Immature natural killer cell (primary cell): ENCODE data around the gene GSG1L. TPM values are rescaled to one million over a fixed set of nuclear protein-coding genes. Genes with fewer than 3 reads are reported as not detected.

Source experiments
- DNase-seq, 3 donors: peaks; one replicate each; pipeline ENCODE4 v3.0.0; 2022; ENCODE audit warnings: mixed read lengths in 1 of 3
- H3K27ac Mint-ChIP-seq, 6 donors: one replicate each; pipeline ENCODE4 v1.8.0; 2020; ENCODE audit warnings: mixed read lengths in 6 of 6, mild to moderate bottlenecking in 5 of 6, inconsistent platforms in 4 of 6, moderate library complexity in 3 of 6
- H3K27me3 Mint-ChIP-seq, 3 donors: one replicate each; pipeline ENCODE4 v1.8.0; 2020 to 2021; ENCODE audit warnings: low read depth in 3 of 3, mild to moderate bottlenecking in 3 of 3, mixed read lengths in 3 of 3, moderate library complexity in 3 of 3, inconsistent platforms in 1 of 3
- H3K36me3 Mint-ChIP-seq, 3 donors: one replicate each; pipeline ENCODE4 v1.8.0; 2020; ENCODE audit warnings: mixed read lengths in 3 of 3, inconsistent platforms in 2 of 3, mild to moderate bottlenecking in 2 of 3
- H3K4me1 Mint-ChIP-seq, 2 donors: one replicate each; pipeline ENCODE4 v1.8.0; 2020; ENCODE audit warnings: inconsistent platforms in 2 of 2, mild to moderate bottlenecking in 2 of 2, mixed read lengths in 2 of 2, moderate library complexity in 1 of 2
- H3K4me3 Mint-ChIP-seq, 5 donors: one replicate each; pipeline ENCODE4 v1.8.0; 2020; ENCODE audit warnings: mild to moderate bottlenecking in 5 of 5, mixed read lengths in 5 of 5, inconsistent platforms in 3 of 5, moderate library complexity in 3 of 5
- H3K9me3 Mint-ChIP-seq, 6 donors: one replicate each; pipeline ENCODE4 v1.8.0; 2020; ENCODE audit warnings: mild to moderate bottlenecking in 6 of 6, mixed read lengths in 6 of 6, inconsistent platforms in 4 of 6, moderate library complexity in 3 of 6
- polyA plus RNA-seq, 3 donors: library from polyadenylated mRNA; unstranded; fragments of 300-500 nt; fragmentation: Illumina TruSeq; gene quantifications; one replicate each; pipeline ENCODE4 v1.2.3, GENCODE V29; 2021

GSG1L gene
- polyA plus RNA-seq, 3 donors from 2014 or later = not detected

DNA sequence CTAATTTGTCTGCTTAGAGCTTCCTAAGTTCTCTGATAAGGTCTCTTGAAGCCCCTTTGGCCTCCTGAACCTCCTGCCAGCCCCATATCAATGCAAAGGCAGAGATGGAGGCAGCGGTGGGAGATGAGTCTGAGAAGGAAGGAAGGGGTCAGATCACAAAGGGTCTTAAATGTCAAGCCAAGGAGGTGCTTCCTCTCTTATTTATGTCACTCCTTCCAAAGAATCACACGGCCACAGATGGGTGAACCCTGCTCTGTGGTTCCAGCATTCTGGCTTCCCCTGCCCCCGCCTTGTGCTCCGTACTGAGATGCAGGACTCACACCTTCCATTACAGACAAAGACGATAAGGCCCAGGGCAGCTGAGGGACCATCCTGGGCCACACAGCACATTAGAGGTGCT is 96.3 kb downstream of the GSG1L start:
- Mint-ChIP-seq H3K27me3 (peaks cover 4 to 11% (median 5%) of the 10 kb centered on the region in 3 donors), H3K9me3 (no peaks in the 10 kb centered on the region), H3K4me3 (no peak overlapping the region), H3K36me3 (no peaks in the 10 kb centered on the region), H3K27ac (no peak overlapping the region), H3K4me1 (no peaks in the 10 kb centered on the region)
- DNase-seq = no peak

DNA sequence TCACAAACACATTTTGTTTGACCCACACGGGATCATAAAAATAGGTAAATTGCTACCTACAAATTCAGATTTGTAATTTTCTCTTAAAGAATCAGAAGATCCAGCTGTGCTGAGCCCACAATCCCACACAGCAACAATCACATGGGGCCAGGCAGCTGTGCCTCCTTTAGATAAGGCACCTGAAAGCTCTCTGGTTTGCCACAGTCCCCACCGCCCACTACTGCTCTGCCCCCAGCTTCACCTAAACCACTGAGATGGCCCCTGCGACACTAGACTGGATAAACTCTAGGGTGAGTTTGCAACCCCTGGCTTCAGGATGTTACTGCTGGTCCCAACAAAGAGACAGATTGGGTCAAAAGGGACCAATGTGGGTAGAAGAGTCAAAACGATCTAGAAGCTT is 96.8 kb downstream of the GSG1L start:
- DNase-seq = no peak
- Mint-ChIP-seq H3K36me3 (no peaks in the 10 kb centered on the region), H3K4me1 (no peaks in the 10 kb centered on the region), H3K27me3 (peaks cover 4 to 11% (median 5%) of the 10 kb centered on the region in 3 donors), H3K27ac (no peak overlapping the region), H3K4me3 (no peak overlapping the region), H3K9me3 (no peaks in the 10 kb centered on the region)

DNA sequence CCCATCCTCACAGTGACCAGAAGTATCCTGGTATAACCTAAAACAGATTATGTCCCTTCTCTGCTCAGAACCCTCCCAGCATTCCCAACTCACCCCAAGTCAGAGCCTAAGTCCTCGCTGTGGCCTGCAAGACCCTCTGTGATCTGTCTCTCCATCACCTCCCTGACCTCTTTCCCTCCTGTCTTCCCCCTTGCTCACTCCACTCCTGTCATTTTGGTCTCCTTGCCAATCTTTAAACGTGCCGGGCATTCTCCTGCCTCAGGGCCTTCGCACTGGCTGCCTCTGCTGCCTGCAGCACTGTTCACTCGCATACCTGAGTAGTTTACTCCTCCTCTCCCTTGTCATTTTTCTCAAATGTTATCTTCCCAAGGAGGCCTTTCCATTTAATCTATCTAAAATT is 97.7 kb downstream of the GSG1L start:
- Mint-ChIP-seq H3K27me3 (peaks cover 4 to 10% (median 5%) of the 10 kb centered on the region in 3 donors), H3K4me1 (no peaks in the 10 kb centered on the region), H3K27ac (no peak overlapping the region), H3K4me3 (no peak overlapping the region), H3K36me3 (no peaks in the 10 kb centered on the region), H3K9me3 (no peaks in the 10 kb centered on the region)
- no peak for DNase-seq

DNA sequence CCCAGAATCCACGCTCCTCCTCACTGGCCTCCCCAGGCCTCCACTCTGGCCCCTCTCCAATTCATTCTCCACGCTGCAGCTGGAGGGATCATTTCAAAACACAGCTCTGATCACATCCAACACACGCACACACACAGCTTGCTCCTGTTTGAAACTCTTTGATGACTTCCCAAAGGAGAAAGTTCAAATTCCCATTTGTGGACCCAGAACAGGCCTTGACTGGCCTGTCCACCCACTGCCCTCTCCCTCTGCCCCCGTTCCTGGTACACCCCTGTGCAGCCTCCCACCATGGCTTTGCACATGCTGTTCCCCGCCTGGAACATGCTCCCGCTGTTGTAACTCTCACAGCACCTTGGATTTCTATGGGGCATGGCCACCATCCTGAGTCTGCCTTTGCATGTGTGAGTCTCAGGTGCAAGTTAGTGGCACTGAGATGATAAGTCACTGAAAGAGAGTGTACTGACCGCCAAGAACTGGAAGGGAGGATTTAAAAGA is 100.0 kb downstream of the GSG1L start:
- no peaks in the 10 kb centered on the region for H3K9me3 Mint-ChIP-seq
- peaks cover 4 to 8% (median 5%) of the 10 kb centered on the region in 3 donors for H3K27me3 Mint-ChIP-seq
- no peak overlapping the region for H3K4me3 Mint-ChIP-seq
- no peak overlapping the region for H3K27ac Mint-ChIP-seq
- no peaks in the 10 kb centered on the region for H3K4me1 Mint-ChIP-seq
- H3K36me3 Mint-ChIP-seq = no peaks in the 10 kb centered on the region
- DNase-seq = no peak

DNA sequence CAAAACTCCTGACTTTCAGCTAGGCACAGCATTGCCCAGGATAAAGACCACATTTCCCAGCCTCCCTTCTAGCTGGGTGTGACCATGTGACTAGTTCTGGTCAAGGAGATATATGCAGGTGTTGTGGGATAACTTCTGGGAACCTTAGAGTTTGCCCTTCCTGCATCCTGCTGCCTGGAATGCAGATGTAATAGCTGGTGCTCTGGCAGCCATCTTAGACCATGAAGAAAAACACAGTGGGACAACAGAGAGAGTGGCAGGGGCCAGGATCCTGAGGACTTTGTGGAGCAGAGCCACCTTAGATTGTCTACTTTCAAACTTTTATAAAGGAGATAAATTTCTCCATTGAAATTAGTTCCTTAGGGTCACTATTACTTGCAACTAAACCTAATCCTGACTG is 101.3 kb downstream of the GSG1L start:
- no peaks in the 10 kb centered on the region for H3K4me1 Mint-ChIP-seq
- no peaks in the 10 kb centered on the region for H3K36me3 Mint-ChIP-seq
- H3K9me3 Mint-ChIP-seq = peaks cover 0 to 5% (median 0%) of the 10 kb centered on the region in 6 donors
- no peak for DNase-seq
- H3K27ac Mint-ChIP-seq = no peak overlapping the region
- H3K27me3 Mint-ChIP-seq = peaks cover 5 to 8% (median 6%) of the 10 kb centered on the region in 3 donors
- no peak overlapping the region for H3K4me3 Mint-ChIP-seq

DNA sequence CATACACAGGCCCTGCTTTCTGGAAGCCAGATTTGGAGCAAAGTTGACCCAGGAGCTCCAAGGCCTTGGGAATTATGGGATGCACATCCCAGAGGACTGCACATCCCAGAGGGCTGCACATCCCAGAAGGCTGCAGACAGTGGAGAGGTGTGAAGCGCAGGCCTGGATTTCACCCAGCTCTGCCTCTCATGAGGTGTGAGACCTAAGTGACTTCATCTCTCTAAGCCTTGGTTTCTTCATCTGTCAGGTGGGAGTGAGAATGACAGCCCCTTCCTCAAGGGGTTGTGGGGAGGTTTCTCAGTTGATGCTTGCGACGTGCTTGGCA is 102.3 kb downstream of the GSG1L start:
- peaks cover 0 to 10% (median 0%) of the 10 kb centered on the region in 6 donors for H3K9me3 Mint-ChIP-seq
- H3K27me3 Mint-ChIP-seq = peaks cover 5 to 8% (median 5%) of the 10 kb centered on the region in 3 donors
- H3K4me3 Mint-ChIP-seq = no peak overlapping the region
- H3K4me1 Mint-ChIP-seq = no peaks in the 10 kb centered on the region
- no peaks in the 10 kb centered on the region for H3K36me3 Mint-ChIP-seq
- no peak overlapping the region for H3K27ac Mint-ChIP-seq
- DNase-seq = no peak

DNA sequence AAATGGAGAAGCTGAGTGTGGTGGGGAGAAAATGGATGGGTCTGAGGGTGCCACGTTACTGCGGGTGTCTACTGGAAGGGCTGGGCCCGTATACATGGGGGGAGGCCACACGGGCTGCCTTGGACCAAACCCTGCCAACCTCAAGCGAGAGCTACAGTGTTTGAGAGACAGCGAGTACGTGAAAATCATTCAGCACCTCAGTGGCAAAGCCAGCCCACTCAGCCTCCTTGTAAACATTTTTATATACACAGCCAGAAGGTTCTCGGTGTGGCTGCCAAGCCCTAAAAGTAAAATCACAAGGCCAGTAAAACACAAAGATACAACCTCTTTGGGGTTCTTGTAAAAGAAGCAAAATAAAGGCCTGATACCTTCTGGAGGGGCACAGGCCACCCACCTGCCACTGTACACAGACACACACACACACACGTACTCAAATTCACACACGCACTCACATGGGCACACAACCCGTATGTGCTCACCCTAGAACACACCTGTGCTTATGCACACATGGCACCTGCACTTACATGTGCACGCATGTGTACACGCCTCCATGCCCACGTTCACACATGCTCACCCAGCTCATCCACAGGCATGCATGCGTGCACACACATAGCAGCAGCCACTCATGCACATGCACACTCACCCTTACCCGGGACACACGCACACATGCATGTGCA is 102.8 kb downstream of the GSG1L start:
- H3K27ac Mint-ChIP-seq = no peak overlapping the region
- H3K4me3 Mint-ChIP-seq = no peak overlapping the region
- no peaks in the 10 kb centered on the region for H3K4me1 Mint-ChIP-seq
- H3K9me3 Mint-ChIP-seq = peaks cover 0 to 12% (median 2%) of the 10 kb centered on the region in 6 donors
- peaks cover 5 to 8% (median 7%) of the 10 kb centered on the region in 3 donors for H3K27me3 Mint-ChIP-seq
- DNase-seq = no peak
- peaks cover 0 to 1% (median under 1%) of the 10 kb centered on the region in 3 donors for H3K36me3 Mint-ChIP-seq

DNA sequence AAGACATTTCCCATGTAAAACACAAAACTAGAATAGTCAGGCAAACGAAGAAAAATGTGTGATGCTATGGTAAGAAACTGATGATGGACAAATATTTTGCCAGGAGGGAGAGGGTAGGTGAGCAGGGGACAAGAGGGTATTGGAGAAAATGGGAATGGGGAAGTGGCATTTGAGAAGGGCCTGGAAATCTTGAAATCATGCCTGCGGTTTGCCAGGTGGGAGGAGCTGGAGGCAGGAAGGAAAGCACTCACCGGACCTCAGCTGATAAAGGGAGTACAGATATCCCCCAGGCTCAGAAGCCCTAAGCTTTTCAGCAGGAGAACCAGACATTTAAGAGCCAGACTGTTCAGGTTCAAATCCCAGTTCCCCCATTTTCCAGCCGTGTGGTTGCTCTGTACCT is 103.6 kb downstream of the GSG1L start:
- DNase-seq = no peak
- Mint-ChIP-seq H3K9me3 (peaks cover 3 to 20% (median 8%) of the 10 kb centered on the region in 6 donors), H3K4me3 (no peak overlapping the region), H3K4me1 (no peaks in the 10 kb centered on the region), H3K27me3 (peaks cover 6 to 8% (median 8%) of the 10 kb centered on the region in 3 donors), H3K36me3 (peaks cover 5 to 10% (median 8%) of the 10 kb centered on the region in 3 donors), H3K27ac (no peak overlapping the region)

DNA sequence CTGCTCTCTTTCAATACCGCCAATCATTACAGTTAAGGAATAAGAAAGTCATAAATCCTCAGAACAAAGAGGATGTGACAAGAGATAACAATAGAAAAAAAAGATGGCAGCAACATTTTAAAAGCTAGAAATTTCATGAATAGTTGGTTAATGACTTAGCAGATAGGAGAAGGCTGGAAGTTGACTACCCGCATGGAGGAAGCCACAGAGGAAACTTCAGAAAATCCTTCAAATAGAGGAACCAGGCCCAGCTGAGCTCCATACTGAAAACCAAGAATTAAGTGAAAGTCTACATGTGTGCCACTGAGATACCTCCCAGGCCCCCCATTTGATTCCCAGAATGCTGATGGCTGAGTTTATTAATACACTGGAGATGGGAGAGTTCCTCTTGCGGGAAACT is 109.3 kb downstream of the GSG1L start:
- Mint-ChIP-seq H3K27me3 (peaks cover 5 to 12% (median 8%) of the 10 kb centered on the region in 3 donors), H3K27ac (no peak overlapping the region)

DNA sequence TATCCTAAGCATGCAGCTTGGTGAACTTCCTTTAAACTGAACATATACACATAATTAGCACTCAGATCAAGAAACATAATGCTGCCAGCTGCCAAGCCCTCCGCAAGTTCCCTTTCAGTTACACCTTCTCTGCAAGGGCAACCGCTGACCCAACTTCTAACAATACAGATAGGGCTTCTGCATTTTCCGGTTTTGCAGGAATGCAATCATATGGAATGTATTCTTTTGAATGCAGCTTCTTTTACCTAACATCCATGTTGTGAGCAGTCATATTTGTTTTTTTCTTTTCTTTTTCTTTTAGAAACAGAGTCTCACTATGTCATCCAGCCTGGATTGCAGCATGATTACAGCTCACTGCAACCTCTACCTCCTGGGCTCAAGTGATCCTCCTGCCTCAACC is 110.7 kb downstream of the GSG1L start:
- no peak overlapping the region for H3K4me3 Mint-ChIP-seq
- peaks cover 7 to 16% (median 11%) of the 10 kb centered on the region in 3 donors for H3K36me3 Mint-ChIP-seq
- H3K27me3 Mint-ChIP-seq = peaks cover 5 to 12% (median 8%) of the 10 kb centered on the region in 3 donors
- H3K9me3 Mint-ChIP-seq = peaks cover 5 to 36% (median 10%) of the 10 kb centered on the region in 6 donors
- no peak for DNase-seq
- H3K27ac Mint-ChIP-seq = no peak overlapping the region
- H3K4me1 Mint-ChIP-seq = no peaks in the 10 kb centered on the region

More for the DNA sequence above, 109.3 kb downstream of the GSG1L start:
- Mint-ChIP-seq H3K4me1 (no peaks in the 10 kb centered on the region), H3K9me3 (peaks cover 5 to 36% (median 10%) of the 10 kb centered on the region in 6 donors), H3K4me3 (no peak overlapping the region), H3K36me3 (peaks cover 7 to 16% (median 11%) of the 10 kb centered on the region in 3 donors)
- no peak for DNase-seq

DNA sequence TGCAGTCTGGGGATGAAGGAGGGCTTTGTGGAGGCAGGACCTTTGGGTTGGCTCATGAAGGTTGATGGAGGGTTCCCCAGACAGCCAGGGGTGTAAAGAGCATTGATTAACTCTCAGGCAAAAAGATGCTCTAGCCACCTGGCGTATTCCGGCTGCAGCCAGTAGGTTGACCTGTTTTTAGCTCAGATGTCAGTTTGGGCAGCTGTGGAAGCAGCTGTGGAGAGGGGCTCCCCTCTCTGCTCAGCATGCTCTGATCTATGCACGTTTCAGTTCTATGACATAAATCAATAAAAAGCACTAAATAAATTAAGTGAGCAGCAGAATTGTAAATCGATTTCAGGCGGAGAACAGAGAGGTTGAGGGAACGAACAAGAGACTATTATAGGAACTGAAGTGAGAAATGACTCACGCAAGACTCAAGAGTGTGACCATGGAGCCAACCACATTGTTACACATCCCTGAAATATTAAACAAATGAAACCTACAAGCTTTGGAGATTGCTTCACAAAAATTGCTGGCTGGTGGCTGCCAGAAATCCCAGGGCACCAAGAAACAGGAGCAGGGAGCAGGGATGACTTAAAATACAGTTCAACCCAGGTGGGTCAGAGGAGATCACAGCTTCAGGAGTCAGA is 111.9 kb downstream of the GSG1L start:
- H3K27ac Mint-ChIP-seq = no peak overlapping the region
- peaks cover 5 to 28% (median 10%) of the 10 kb centered on the region in 6 donors for H3K9me3 Mint-ChIP-seq
- peaks cover 5 to 10% (median 8%) of the 10 kb centered on the region in 3 donors for H3K27me3 Mint-ChIP-seq
- no peak overlapping the region for H3K4me3 Mint-ChIP-seq
- H3K4me1 Mint-ChIP-seq = no peaks in the 10 kb centered on the region
- H3K36me3 Mint-ChIP-seq = peaks cover 7 to 16% (median 11%) of the 10 kb centered on the region in 3 donors
- DNase-seq = no peak

DNA sequence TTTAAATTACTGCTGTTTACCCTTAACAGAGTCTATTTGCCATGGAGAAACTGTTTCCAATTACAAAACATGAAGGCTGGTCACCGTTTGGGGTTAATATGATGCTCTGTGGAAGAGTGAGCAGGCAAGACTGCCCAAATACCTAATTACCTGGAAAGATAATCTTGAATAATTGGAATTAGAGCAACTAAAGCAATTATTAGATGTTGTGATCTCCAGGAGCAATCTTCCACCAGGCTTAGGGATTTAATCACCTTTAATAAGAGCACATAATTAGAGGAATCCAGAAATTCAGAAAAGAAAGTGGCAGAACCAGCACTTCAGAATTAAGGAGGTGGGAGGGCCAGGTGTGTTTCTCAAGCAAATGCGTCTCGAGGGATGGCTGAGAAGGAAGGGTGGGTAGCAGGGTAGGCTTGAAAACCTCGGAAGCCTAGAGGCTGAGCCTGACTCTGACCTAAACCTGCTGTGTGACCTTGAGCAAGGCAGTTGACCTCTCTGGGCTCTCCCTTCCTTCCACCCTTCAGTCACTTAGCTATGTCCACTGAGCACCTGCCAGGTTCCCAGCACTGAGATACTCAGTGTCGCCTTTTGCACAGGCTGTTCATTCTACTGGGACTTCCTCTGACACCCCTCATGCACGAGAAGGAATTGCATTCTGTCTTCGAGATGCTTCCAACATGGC is 113.2 kb downstream of the GSG1L start:
- Mint-ChIP-seq H3K4me1 (no peaks in the 10 kb centered on the region), H3K27ac (no peak overlapping the region), H3K36me3 (peaks cover 6 to 11% (median 6%) of the 10 kb centered on the region in 3 donors), H3K4me3 (no peak overlapping the region), H3K27me3 (peaks cover 6 to 8% (median 8%) of the 10 kb centered on the region in 3 donors), H3K9me3 (peaks cover 5 to 20% (median 7%) of the 10 kb centered on the region in 6 donors)
- no peak for DNase-seq

DNA sequence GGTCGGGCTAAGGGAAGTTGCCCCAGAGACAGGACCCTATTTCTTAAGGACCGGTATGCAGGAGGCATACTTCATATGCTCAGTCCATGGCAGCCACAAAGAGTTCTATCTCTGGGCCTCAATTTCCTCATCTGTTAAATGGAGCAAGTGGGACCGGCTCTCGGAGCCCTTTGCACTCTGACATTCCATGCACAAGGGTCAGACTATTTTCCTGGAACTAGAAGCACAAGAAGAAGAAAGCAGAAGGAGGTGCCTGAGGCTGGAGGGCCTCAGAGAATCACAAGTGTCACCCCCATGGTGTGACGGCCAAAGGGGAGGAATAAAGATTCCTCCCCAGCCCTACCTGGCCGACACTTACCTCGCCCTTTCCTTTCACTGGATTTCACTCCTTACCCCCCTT is 115.8 kb downstream of the GSG1L start:
- peaks cover 1 to 12% (median 8%) of the 10 kb centered on the region in 3 donors for H3K27me3 Mint-ChIP-seq
- no peak for DNase-seq
- H3K4me1 Mint-ChIP-seq = no peaks in the 10 kb centered on the region
- H3K27ac Mint-ChIP-seq = no peak overlapping the region
- H3K9me3 Mint-ChIP-seq = peaks cover 0 to 1% (median 0%) of the 10 kb centered on the region in 6 donors
- no peak overlapping the region for H3K4me3 Mint-ChIP-seq
- no peaks in the 10 kb centered on the region for H3K36me3 Mint-ChIP-seq
